DOHH2 (cell line): ENCODE measurements around the gene ALKBH8.

Source experiments
- CTCF ChIP-seq: fragments of 200-600 bp; sonication (generic); IDR thresholded peaks from one replicate; pipeline ENCODE4 v1.5.1; 2014; ENCODE audit warnings: antibody characterized with exemption, mild to moderate bottlenecking, low read depth, low read length; ENCODE audit not compliant: poor library complexity, severe bottlenecking
- EZH2phosphoT487 ChIP-seq: fragments of 200-600 bp; sonication (generic); IDR thresholded peaks from 2 replicates; pipeline ENCODE4 v1.6.1; 2017; ENCODE audit warnings: borderline replicate concordance, mild to moderate bottlenecking, antibody characterized with exemption, low read length, moderate library complexity, mixed read lengths

GRCh38 chr11:107593951-107594350, 28.4 kb upstream of the ALKBH8 start:
- no peak for TF ChIP-seq CTCF
- TF ChIP-seq EZH2phosphoT487 = no peak
